ENCODE measurements around the gene PNMA8A. TPM values are rescaled to one million over a fixed set of nuclear protein-coding genes. Genes with fewer than 3 reads are reported as not detected.

Gene PNMA8A
- total RNA-seq, 1 experiment from 2014 or later = not detected

GRCh38 chr19:46490774-46491173 is 19.4 kb upstream of the PNMA8A start:
- no peak overlapping the region for H3K4me3 ChIP-seq (replicated peaks in 1 of 2; ENCODE audit: low read depth in 1 of 2, low read length in 2 of 2)
- no peaks in the 10 kb centered on the region for H3K9me2 ChIP-seq (ENCODE audit: insufficient read depth)
- intact Hi-C loops (cut with micrococcal nuclease) = no loop called here
- no peak for TF ChIP-seq TCF7L2 (IDR thresholded peaks at IDR 0.05; ENCODE audit: borderline replicate concordance, extremely low read depth, insufficient read depth, insufficient read length)
- TF ChIP-seq JUND (IDR thresholded peaks at IDR 0.05) = no peak
- TF ChIP-seq MAX (IDR thresholded peaks at IDR 0.05) = no peak
- TF ChIP-seq CBX3 (IDR thresholded peaks at IDR 0.05; ENCODE audit: low read depth) = no peak
- no peak for TF ChIP-seq ELF1 (IDR thresholded peaks at IDR 0.05; ENCODE audit: borderline replicate concordance, low read depth)
- H3K9me3 ChIP-seq (ENCODE audit: control insufficient read depth in 1 of 2, insufficient read depth in 1 of 2, low read depth in 1 of 2, low read length in 2 of 2) = no peaks in the 10 kb centered on the region
- H3K36me3 ChIP-seq (ENCODE audit: control insufficient read depth in 1 of 2, insufficient read depth in 2 of 2, low read length in 2 of 2) = no peaks in the 10 kb centered on the region
- no peaks in the 10 kb centered on the region for H3K79me2 ChIP-seq (ENCODE audit: insufficient read depth, low read length)
- H3K4me1 ChIP-seq (ENCODE audit: control insufficient read depth in 1 of 2, insufficient read depth in 2 of 2, low read length in 2 of 2) = no peaks in the 10 kb centered on the region
- no peak for DNase-seq (ENCODE audit: low read depth, low spot score)
- RAD21 ChIA-PET (ENCODE audit: low non-redundant PET in 1 of 2, low total read pairs in 2 of 2, uncharacterized antibody in 2 of 2, unreplicated experiment in 2 of 2) = no interaction called here
- H3K27me3 ChIP-seq (ENCODE audit: insufficient read depth, low read length) = no peaks in the 10 kb centered on the region
- CTCF ChIA-PET = interaction anchor here (1.9 kb wide), 1 partner anchor 95 kb away, joined by 12 read pairs; no protein-coding TSS in a partner anchor
- no peaks in the 10 kb centered on the region for H4K20me1 ChIP-seq (ENCODE audit: insufficient read depth)
- no peak overlapping the region for H2AFZ ChIP-seq (ENCODE audit: low read depth, low read length, poor library complexity, severe bottlenecking)
- H3K9ac ChIP-seq (ENCODE audit: low read length) = no peak overlapping the region
- no peak overlapping the region for H3K27ac ChIP-seq (ENCODE audit: low read depth, low read length)
- BruUV-seq (replicated peaks) = no TSS peak
- POLR2A ChIA-PET = no interaction called here
- no peak for ATAC-seq
- no peak overlapping the region for H3K4me2 ChIP-seq (ENCODE audit: low read length)

GRCh38 chr19:46489445-46490272 is 18.3 kb upstream of the PNMA8A start:
- Histone ChIP-seq H3K79me2 (ENCODE audit: insufficient read depth, low read length) (no peaks in the 10 kb centered on the region), H3K4me1 (ENCODE audit: control insufficient read depth in 1 of 2, insufficient read depth in 2 of 2, low read length in 2 of 2) (no peaks in the 10 kb centered on the region), H3K27ac (ENCODE audit: low read depth, low read length) (no peak overlapping the region), H3K4me2 (ENCODE audit: low read length) (no peak overlapping the region), H3K36me3 (ENCODE audit: control insufficient read depth in 1 of 2, insufficient read depth in 2 of 2, low read length in 2 of 2) (no peaks in the 10 kb centered on the region), H3K9ac (ENCODE audit: low read length) (no peak overlapping the region), H3K27me3 (ENCODE audit: insufficient read depth, low read length) (no peaks in the 10 kb centered on the region), H3K9me3 (ENCODE audit: control insufficient read depth in 1 of 2, insufficient read depth in 1 of 2, low read depth in 1 of 2, low read length in 2 of 2) (no peaks in the 10 kb centered on the region), H3K4me3 (replicated peaks in 1 of 2; ENCODE audit: low read depth in 1 of 2, low read length in 2 of 2) (no peak overlapping the region), H4K20me1 (ENCODE audit: insufficient read depth) (no peaks in the 10 kb centered on the region), H3K9me2 (ENCODE audit: insufficient read depth) (no peaks in the 10 kb centered on the region), H2AFZ (ENCODE audit: low read depth, low read length, poor library complexity, severe bottlenecking) (no peak overlapping the region)
- CTCF ChIA-PET = no interaction called here
- BruUV-seq (replicated peaks) = no TSS peak
- ATAC-seq (no peak), DNase-seq (ENCODE audit: low read depth, low spot score) (no peak)
- POLR2A ChIA-PET = no interaction called here
- RAD21 ChIA-PET (ENCODE audit: low non-redundant PET in 1 of 2, low total read pairs in 2 of 2, uncharacterized antibody in 2 of 2, unreplicated experiment in 2 of 2) = no interaction called here
- intact Hi-C loops (cut with micrococcal nuclease) = loop anchor here (10.0 kb wide), 1 partner anchor 405 kb away; no protein-coding TSS in a partner anchor
- TF ChIP-seq ZBTB33 (IDR thresholded peaks at IDR 0.05; ENCODE audit: extremely low read depth, insufficient replicate concordance, low read length) (no peak), ZNF274 (IDR thresholded peaks at IDR 0.05; ENCODE audit: low read depth, low read length) (no peak), EZH2 (IDR thresholded peaks at IDR 0.05) (no peak), REST (IDR thresholded peaks at IDR 0.05; ENCODE audit: low read depth) (no peak), JUND (IDR thresholded peaks at IDR 0.05) (no peak), SRF (IDR thresholded peaks at IDR 0.05; ENCODE audit: low read depth) (no peak), MAX (IDR thresholded peaks at IDR 0.05) (no peak)
